Keratinocyte (primary cell): ENCODE measurements around the gene KCNS3.

ENCODE experiments used
- EZH2 ChIP-seq: IDR thresholded peaks from one replicate; pipeline ENCODE4 v1.6.1; 2012; ENCODE audit warnings: inconsistent platforms, mild to moderate bottlenecking, low read length, moderate library complexity
- TF ChIP-seq, protein P1 (sequence below), 3 experiments: IDR thresholded peaks in 1 of 3; conservative IDR thresholded peaks in 1 of 3; optimal IDR thresholded peaks in 1 of 3; 2 replicates in 2 of 3; 3 replicates in 1 of 3; pipeline versions ENCODE3 to v1.5.1; 2011; ENCODE audit warnings: low read length in 3 of 3, mild to moderate bottlenecking in 3 of 3, moderate library complexity in 2 of 3, control low read depth in 1 of 3, inconsistent platforms in 1 of 3; ENCODE audit not compliant: insufficient read depth in 2 of 3; ENCODE audit errors: extremely low read depth in 1 of 3

DNA sequence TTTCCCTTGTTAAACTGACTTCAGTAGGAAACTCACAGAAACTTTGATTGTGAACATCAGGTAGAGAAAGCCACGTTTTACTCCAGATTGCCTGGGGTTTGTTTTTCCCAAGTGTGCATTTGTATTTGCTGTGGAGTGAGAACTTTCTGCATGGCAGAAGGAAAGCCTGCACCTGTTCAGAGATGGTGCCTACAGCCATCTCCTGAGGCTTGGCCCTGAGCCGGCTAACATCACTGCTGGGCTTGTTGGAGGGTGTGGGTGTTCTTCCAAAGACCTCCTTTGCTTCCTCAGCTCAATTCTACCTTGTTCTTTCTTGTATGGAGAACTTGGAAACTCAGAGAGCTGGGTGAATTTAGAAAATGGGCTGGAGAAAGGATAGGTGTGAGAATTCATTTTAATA is 16.1 kb downstream of the KCNS3 start:
- TF ChIP-seq, protein P1, sequence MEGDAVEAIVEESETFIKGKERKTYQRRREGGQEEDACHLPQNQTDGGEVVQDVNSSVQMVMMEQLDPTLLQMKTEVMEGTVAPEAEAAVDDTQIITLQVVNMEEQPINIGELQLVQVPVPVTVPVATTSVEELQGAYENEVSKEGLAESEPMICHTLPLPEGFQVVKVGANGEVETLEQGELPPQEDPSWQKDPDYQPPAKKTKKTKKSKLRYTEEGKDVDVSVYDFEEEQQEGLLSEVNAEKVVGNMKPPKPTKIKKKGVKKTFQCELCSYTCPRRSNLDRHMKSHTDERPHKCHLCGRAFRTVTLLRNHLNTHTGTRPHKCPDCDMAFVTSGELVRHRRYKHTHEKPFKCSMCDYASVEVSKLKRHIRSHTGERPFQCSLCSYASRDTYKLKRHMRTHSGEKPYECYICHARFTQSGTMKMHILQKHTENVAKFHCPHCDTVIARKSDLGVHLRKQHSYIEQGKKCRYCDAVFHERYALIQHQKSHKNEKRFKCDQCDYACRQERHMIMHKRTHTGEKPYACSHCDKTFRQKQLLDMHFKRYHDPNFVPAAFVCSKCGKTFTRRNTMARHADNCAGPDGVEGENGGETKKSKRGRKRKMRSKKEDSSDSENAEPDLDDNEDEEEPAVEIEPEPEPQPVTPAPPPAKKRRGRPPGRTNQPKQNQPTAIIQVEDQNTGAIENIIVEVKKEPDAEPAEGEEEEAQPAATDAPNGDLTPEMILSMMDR (optimal IDR thresholded peaks at IDR 0.05 in 1 of 3, IDR thresholded peaks at IDR 0.05 in 1 of 3, conservative IDR thresholded peaks at IDR 0.05 in 1 of 3; ENCODE audit: extremely low read depth in 1 of 3, insufficient read depth in 2 of 3, low read length in 3 of 3) = no peak
- TF ChIP-seq EZH2 = no peak
